Esophagus muscularis mucosa (tissue), 4 donors: ENCODE data around the gene CPA5.

ENCODE experiments used
- EP300 ChIP-seq: sonication (generic); formaldehyde crosslinking; IDR thresholded peaks from one replicate; pipeline ENCODE4 v1.6.1; 2017; ENCODE audit warnings: antibody characterized with exemption
- POLR2A ChIP-seq: fragments of 450-650 bp; IDR thresholded peaks from one replicate; pipeline ENCODE4 v1.6.1; 2017; ENCODE audit warnings: antibody characterized with exemption, moderate library complexity, mild to moderate bottlenecking, low read depth
- POLR2AphosphoS5 ChIP-seq, 2 donors: sonication (generic); formaldehyde crosslinking; IDR thresholded peaks; one replicate each; pipeline ENCODE4 v1.6.1; 2017; ENCODE audit warnings: antibody characterized with exemption in 2 of 2
- TF ChIP-seq, protein P1 (sequence below), 3 experiments: fragments of 200-600 bp in 2 of 3; fragments of 450-650 bp in 1 of 3; sonication (generic) in 2 of 3; IDR thresholded peaks; one replicate each; pipeline ENCODE4 v1.5.1; 2017 to 2019; ENCODE audit warnings: antibody characterized with exemption in 3 of 3, mild to moderate bottlenecking in 2 of 3, moderate library complexity in 1 of 3

DNA sequence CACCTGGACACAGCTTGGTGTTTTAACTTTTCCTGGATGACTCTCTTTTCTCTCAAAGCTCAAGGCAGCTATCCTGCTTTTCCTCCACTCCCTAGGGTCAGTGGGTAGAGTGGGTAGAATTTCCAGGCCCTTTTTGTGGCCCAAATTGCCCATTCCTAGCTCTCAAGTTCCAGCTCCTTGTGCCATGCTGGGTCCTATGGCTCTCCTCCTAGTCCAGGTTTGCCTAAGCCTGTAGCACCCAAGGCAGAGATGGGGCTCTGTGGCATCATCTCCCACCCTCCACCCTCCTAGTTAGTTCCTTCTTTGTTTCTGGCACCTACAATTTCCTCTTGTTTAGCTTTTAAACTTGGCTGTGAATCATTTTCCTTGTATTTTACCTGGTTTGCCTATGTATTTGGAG is 42.0 kb upstream of the CPA5 start:
- TF ChIP-seq, protein P1, sequence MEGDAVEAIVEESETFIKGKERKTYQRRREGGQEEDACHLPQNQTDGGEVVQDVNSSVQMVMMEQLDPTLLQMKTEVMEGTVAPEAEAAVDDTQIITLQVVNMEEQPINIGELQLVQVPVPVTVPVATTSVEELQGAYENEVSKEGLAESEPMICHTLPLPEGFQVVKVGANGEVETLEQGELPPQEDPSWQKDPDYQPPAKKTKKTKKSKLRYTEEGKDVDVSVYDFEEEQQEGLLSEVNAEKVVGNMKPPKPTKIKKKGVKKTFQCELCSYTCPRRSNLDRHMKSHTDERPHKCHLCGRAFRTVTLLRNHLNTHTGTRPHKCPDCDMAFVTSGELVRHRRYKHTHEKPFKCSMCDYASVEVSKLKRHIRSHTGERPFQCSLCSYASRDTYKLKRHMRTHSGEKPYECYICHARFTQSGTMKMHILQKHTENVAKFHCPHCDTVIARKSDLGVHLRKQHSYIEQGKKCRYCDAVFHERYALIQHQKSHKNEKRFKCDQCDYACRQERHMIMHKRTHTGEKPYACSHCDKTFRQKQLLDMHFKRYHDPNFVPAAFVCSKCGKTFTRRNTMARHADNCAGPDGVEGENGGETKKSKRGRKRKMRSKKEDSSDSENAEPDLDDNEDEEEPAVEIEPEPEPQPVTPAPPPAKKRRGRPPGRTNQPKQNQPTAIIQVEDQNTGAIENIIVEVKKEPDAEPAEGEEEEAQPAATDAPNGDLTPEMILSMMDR (IDR thresholded peaks at IDR 0.05), result no peak
- TF ChIP-seq POLR2AphosphoS5 (IDR thresholded peaks at IDR 0.05) (no peak), EP300 (no peak), POLR2A (no peak)
